ENCODE data around the gene PCDHGA8. TPM values are rescaled to one million over a fixed set of nuclear protein-coding genes. Genes with fewer than 3 reads are reported as not detected.

Gene PCDHGA8
- total and polyA plus RNA-seq, 2 donors (not counting 1 experiment from before 2014, with no cell fraction given), result 1.1 to 4.6 TPM

DNA sequence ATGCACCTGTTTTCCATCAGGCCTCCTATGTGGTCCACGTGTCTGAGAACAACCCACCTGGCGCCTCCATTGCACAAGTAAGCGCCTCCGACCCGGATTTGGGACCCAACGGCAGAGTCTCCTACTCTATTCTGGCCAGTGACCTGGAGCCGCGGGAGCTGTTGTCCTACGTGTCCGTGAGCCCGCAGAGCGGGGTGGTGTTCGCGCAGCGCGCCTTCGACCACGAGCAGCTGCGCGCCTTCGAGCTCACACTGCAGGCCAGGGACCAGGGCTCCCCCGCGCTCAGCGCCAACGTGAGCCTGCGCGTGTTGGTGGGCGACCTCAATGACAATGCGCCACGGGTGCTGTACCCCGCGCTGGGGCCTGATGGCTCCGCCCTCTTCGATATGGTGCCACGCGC, 40.8 kb upstream of the PCDHGA8 start:
- no peaks in the 10 kb centered on the region for H3K36me3 ChIP-seq (ENCODE audit: control insufficient read depth, insufficient read depth, low read length)
- peaks cover 10% of the 10 kb centered on the region for H3K27me3 ChIP-seq (ENCODE audit: control insufficient read depth, insufficient read depth, low read length)
- no peak for DNase-seq (ENCODE audit: low read depth in 2 of 2)
- H3K9ac ChIP-seq (ENCODE audit: insufficient read depth, low read length), result no peak overlapping the region
- no peaks in the 10 kb centered on the region for H3K4me1 ChIP-seq (ENCODE audit: control insufficient read depth, extremely low read depth, insufficient read depth, low read length)
- no peaks in the 10 kb centered on the region for H3K79me2 ChIP-seq (ENCODE audit: control insufficient read depth, insufficient read depth, low read length)
- TF ChIP-seq EZH2 (IDR thresholded peaks at IDR 0.05; ENCODE audit: low read length, missing control alignments) (no peak), CTCF (conservative IDR thresholded peaks at IDR 0.05 in 1 of 2, IDR thresholded peaks at IDR 0.05 in 1 of 2; ENCODE audit: low read depth in 1 of 2, low read length in 2 of 2) (no peak)
- no peaks in the 10 kb centered on the region for H4K20me1 ChIP-seq (ENCODE audit: control insufficient read depth, extremely low read depth, insufficient read depth, low read length)
- no peak overlapping the region for H3K4me3 ChIP-seq (replicated peaks in 1 of 4; ENCODE audit: control extremely low read depth in 1 of 4, insufficient read depth in 1 of 4, low read depth in 3 of 4, low read length in 4 of 4)
- no peak overlapping the region for H3K27ac ChIP-seq (ENCODE audit: insufficient read depth, low read length)
- H3K9me3 ChIP-seq (ENCODE audit: control insufficient read depth, insufficient read depth, low read depth, low read length), result no peaks in the 10 kb centered on the region
- H3K4me2 ChIP-seq (ENCODE audit: extremely low read depth, insufficient read depth, low read length), result no peak overlapping the region
- H2AFZ ChIP-seq (ENCODE audit: low read length), result no peak overlapping the region

- Histone ChIP-seq H3K79me2 (ENCODE audit: control insufficient read depth, insufficient read depth, low read length) (no peaks in the 10 kb centered on the region), H3K9me3 (ENCODE audit: control insufficient read depth, insufficient read depth, low read depth, low read length) (no peaks in the 10 kb centered on the region), H3K27me3 (ENCODE audit: control insufficient read depth, insufficient read depth, low read length) (peaks cover 10% of the 10 kb centered on the region), H4K20me1 (ENCODE audit: control insufficient read depth, extremely low read depth, insufficient read depth, low read length) (no peaks in the 10 kb centered on the region), H3K4me3 (replicated peaks in 1 of 4; ENCODE audit: control extremely low read depth in 1 of 4, insufficient read depth in 1 of 4, low read depth in 3 of 4, low read length in 4 of 4) (peak within 1 kb of the TSS; percentile 23 to 51 (median 42)), H3K36me3 (ENCODE audit: control insufficient read depth, insufficient read depth, low read length) (no peaks in the 10 kb centered on the region), H3K4me2 (ENCODE audit: extremely low read depth, insufficient read depth, low read length) (peak within 1 kb of the TSS; percentile 25), H2AFZ (ENCODE audit: low read length) (no peak within 1 kb of the TSS), H3K27ac (ENCODE audit: insufficient read depth, low read length) (no peak within 1 kb of the TSS), H3K9ac (ENCODE audit: insufficient read depth, low read length) (no peak within 1 kb of the TSS), H3K4me1 (ENCODE audit: control insufficient read depth, extremely low read depth, insufficient read depth, low read length) (no peaks in the 10 kb centered on the region)
- DNase-seq (ENCODE audit: low read depth in 2 of 2), result peak in 1 of 2 donors; percentile 37
- no peak for TF ChIP-seq EZH2 (IDR thresholded peaks at IDR 0.05; ENCODE audit: low read length, missing control alignments)
- TF ChIP-seq CTCF (conservative IDR thresholded peaks at IDR 0.05 in 1 of 2, IDR thresholded peaks at IDR 0.05 in 1 of 2; ENCODE audit: low read depth in 1 of 2, low read length in 2 of 2), result peak; percentile 36 to 50
Observed at GRCh38 chr5:141354900-141355469, 37.4 kb upstream of the PCDHGA8 start, which contains the start of gene PCDHGA4. Gene PCDHGA4, plus strand, starts transcription at chr5:141355021. Its CDS starts 87 bp downstream, at chr5:141355108.

DNA sequence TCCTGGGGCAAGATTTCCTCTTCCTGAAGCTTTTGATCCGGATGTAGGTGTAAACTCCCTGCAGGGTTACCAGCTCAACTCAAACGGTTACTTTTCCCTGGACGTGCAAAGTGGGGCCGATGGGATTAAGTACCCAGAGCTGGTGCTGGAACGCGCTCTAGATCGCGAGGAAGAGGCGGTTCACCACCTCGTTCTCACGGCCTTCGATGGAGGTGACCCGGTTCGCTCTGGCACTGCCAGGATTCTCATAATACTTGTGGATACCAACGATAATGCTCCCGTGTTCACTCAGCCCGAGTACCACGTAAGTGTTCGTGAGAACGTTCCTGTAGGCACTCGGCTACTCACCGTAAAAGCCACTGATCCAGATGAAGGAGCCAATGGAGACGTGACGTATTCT, 36.8 kb upstream of the PCDHGA8 start:
- DNase-seq (ENCODE audit: low read depth in 2 of 2), result no peak
- Histone ChIP-seq H3K36me3 (ENCODE audit: control insufficient read depth, insufficient read depth, low read length) (no peaks in the 10 kb centered on the region), H3K4me1 (ENCODE audit: control insufficient read depth, extremely low read depth, insufficient read depth, low read length) (no peaks in the 10 kb centered on the region), H3K79me2 (ENCODE audit: control insufficient read depth, insufficient read depth, low read length) (no peaks in the 10 kb centered on the region), H4K20me1 (ENCODE audit: control insufficient read depth, extremely low read depth, insufficient read depth, low read length) (no peaks in the 10 kb centered on the region), H3K9me3 (ENCODE audit: control insufficient read depth, insufficient read depth, low read depth, low read length) (no peaks in the 10 kb centered on the region), H3K4me2 (ENCODE audit: extremely low read depth, insufficient read depth, low read length) (no peak overlapping the region), H3K27ac (ENCODE audit: insufficient read depth, low read length) (no peak overlapping the region), H2AFZ (ENCODE audit: low read length) (no peak overlapping the region), H3K4me3 (replicated peaks in 1 of 4; ENCODE audit: control extremely low read depth in 1 of 4, insufficient read depth in 1 of 4, low read depth in 3 of 4, low read length in 4 of 4) (peak overlapping the region in 2 of 4 experiments; percentile 49 to 51), H3K9ac (ENCODE audit: insufficient read depth, low read length) (no peak overlapping the region), H3K27me3 (ENCODE audit: control insufficient read depth, insufficient read depth, low read length) (peaks cover 13% of the 10 kb centered on the region)
- TF ChIP-seq CTCF (conservative IDR thresholded peaks at IDR 0.05 in 1 of 2, IDR thresholded peaks at IDR 0.05 in 1 of 2; ENCODE audit: low read depth in 1 of 2, low read length in 2 of 2) (no peak), EZH2 (IDR thresholded peaks at IDR 0.05; ENCODE audit: low read length, missing control alignments) (no peak)
